ENCODE results near the gene DIPK1A. TPM values are rescaled to one million over a fixed set of nuclear protein-coding genes. Genes with fewer than 3 reads are reported as not detected.
"Not testable (repeated sequence)": the region's sequence is repeated elsewhere in the genome, so short reads cannot be mapped to it uniquely, and the experiment has no call there.

DIPK1A gene
- total RNA-seq, 1 donor from 2014 or later = 5.6 TPM

- H3K9me3 ChIP-seq = no peaks in the 10 kb centered on the region
- DNase-seq = no peak
- no peaks in the 10 kb centered on the region for H3K36me3 ChIP-seq
- intact Hi-C loops (cut with DNase I) = no loop called here
- H3K4me1 ChIP-seq = peaks cover 10% of the 10 kb centered on the region
- TF ChIP-seq CTCF (IDR thresholded peaks at IDR 0.05) = no peak
- peak overlapping the region; percentile 62 for H3K27ac ChIP-seq
- H3K27me3 ChIP-seq (ENCODE audit: low read depth) = no peaks in the 10 kb centered on the region
- H3K4me3 ChIP-seq = no peak overlapping the region
- peak; percentile 54 to 65 for ATAC-seq
Measured at GRCh38 chr1:92980732-92981647, 19.7 kb upstream of the DIPK1A start.

- peaks cover 15% of the 10 kb centered on the region for H3K4me1 ChIP-seq
- no peak overlapping the region for H3K4me3 ChIP-seq
- ATAC-seq (peak; percentile 35 to 74), DNase-seq (no peak)
- intact Hi-C loops (cut with DNase I) = no loop called here
- H3K36me3 ChIP-seq = no peaks in the 10 kb centered on the region
- TF ChIP-seq CTCF (IDR thresholded peaks at IDR 0.05) = no peak
- no peaks in the 10 kb centered on the region for H3K27me3 ChIP-seq (ENCODE audit: low read depth)
- H3K27ac ChIP-seq = no peak overlapping the region
- no peaks in the 10 kb centered on the region for H3K9me3 ChIP-seq
Measured at GRCh38 chr1:92975551-92976232, 14.4 kb upstream of the DIPK1A start.

GRCh38 chr1:92974112-92974511, 12.8 kb upstream of the DIPK1A start:
- H3K27me3 ChIP-seq (ENCODE audit: low read depth); H3K27ac ChIP-seq; H3K36me3 ChIP-seq; DNase-seq; H3K4me3 ChIP-seq; ATAC-seq; H3K9me3 ChIP-seq; intact Hi-C loops (cut with DNase I): not testable (repeated sequence)
- H3K4me1 ChIP-seq = peaks cover 11% of the 10 kb centered on the region

GRCh38 chr1:92973203-92973897, 12.1 kb upstream of the DIPK1A start:
- no peaks in the 10 kb centered on the region for H3K9me3 ChIP-seq
- intact Hi-C loops (cut with DNase I) = no loop called here
- H3K27me3 ChIP-seq (ENCODE audit: low read depth) = no peaks in the 10 kb centered on the region
- no peak for TF ChIP-seq CTCF (IDR thresholded peaks at IDR 0.05)
- DNase-seq (no peak), ATAC-seq (no peak)
- H3K4me1 ChIP-seq = peaks cover 11% of the 10 kb centered on the region
- no peak overlapping the region for H3K4me3 ChIP-seq
- H3K36me3 ChIP-seq = no peaks in the 10 kb centered on the region
- H3K27ac ChIP-seq = no peak overlapping the region

- intact Hi-C loops (cut with DNase I) = no loop called here
- H3K9me3 ChIP-seq = no peaks in the 10 kb centered on the region
- H3K36me3 ChIP-seq = no peaks in the 10 kb centered on the region
- DNase-seq (no peak), ATAC-seq (no peak)
- TF ChIP-seq CTCF (IDR thresholded peaks at IDR 0.05) = no peak
- H3K27ac ChIP-seq = no peak overlapping the region
- no peak overlapping the region for H3K4me3 ChIP-seq
- H3K27me3 ChIP-seq (ENCODE audit: low read depth) = no peaks in the 10 kb centered on the region
- H3K4me1 ChIP-seq = peaks cover 11% of the 10 kb centered on the region
Measured at GRCh38 chr1:92972409-92973129, 11.3 kb upstream of the DIPK1A start.

GRCh38 chr1:92971932-92972331, 10.7 kb upstream of the DIPK1A start:
- H3K36me3 ChIP-seq; H3K27me3 ChIP-seq (ENCODE audit: low read depth); H3K27ac ChIP-seq; ATAC-seq; DNase-seq; intact Hi-C loops (cut with DNase I); H3K4me3 ChIP-seq; H3K9me3 ChIP-seq: not testable (repeated sequence)
- H3K4me1 ChIP-seq = peaks cover 11% of the 10 kb centered on the region

Measured in lower lobe of right lung (tissue), 2 donors.